ENCODE results near the gene HIVEP2.

DNA sequence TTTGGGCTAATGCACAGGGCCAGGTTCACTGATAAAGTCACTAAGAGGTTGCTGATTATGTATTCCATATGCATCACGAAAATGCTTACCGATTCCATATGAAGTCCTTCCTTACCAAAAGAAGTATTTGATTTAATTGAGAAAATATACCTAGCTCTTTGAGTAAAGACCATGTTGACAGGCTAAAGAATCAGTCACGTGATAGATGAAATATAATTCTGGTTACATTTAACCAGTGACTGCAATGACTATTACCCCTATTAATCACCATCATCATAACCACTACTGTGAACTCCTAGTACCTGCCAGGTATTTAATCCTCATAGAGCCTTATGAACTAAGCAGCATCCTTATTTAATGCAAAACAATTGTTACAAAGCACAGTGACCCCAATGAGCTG, 110.1 kb downstream of the HIVEP2 start:
- no peak for TF ChIP-seq EZH2 (IDR thresholded peaks at IDR 0.05; ENCODE audit: borderline replicate concordance, insufficient read depth, low read depth, low read length, poor library complexity, severe bottlenecking)
- TF ChIP-seq, protein P1, sequence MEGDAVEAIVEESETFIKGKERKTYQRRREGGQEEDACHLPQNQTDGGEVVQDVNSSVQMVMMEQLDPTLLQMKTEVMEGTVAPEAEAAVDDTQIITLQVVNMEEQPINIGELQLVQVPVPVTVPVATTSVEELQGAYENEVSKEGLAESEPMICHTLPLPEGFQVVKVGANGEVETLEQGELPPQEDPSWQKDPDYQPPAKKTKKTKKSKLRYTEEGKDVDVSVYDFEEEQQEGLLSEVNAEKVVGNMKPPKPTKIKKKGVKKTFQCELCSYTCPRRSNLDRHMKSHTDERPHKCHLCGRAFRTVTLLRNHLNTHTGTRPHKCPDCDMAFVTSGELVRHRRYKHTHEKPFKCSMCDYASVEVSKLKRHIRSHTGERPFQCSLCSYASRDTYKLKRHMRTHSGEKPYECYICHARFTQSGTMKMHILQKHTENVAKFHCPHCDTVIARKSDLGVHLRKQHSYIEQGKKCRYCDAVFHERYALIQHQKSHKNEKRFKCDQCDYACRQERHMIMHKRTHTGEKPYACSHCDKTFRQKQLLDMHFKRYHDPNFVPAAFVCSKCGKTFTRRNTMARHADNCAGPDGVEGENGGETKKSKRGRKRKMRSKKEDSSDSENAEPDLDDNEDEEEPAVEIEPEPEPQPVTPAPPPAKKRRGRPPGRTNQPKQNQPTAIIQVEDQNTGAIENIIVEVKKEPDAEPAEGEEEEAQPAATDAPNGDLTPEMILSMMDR (IDR thresholded peaks at IDR 0.05) = no peak
